Peyer's patch (tissue), 4 donors: ENCODE measurements around the gene MME.

Experiments used
- CTCF ChIP-seq, 6 experiments: fragments of 450-650 bp in 4 of 6; fragments of 200-600 bp in 2 of 6; sonication (generic) in 1 of 6; IDR thresholded peaks; one replicate each; pipeline ENCODE4 v1.5.1; 2017 to 2019; ENCODE audit warnings: antibody characterized with exemption in 6 of 6, mild to moderate bottlenecking in 3 of 6, moderate library complexity in 1 of 6
- POLR2A ChIP-seq, 2 donors: fragments of 450-650 bp; IDR thresholded peaks; one replicate each; pipeline ENCODE4 v1.5.1; 2017; ENCODE audit warnings: antibody characterized with exemption in 2 of 2, mild to moderate bottlenecking in 2 of 2, moderate library complexity in 2 of 2

- TF ChIP-seq CTCF (IDR thresholded peaks at IDR 0.05) (no peak), POLR2A (IDR thresholded peaks at IDR 0.05) (no peak)
Measured at GRCh38 chr3:155103686-155104085, 23.6 kb downstream of the MME start.
